SK-N-SH (cell line): Measurements from ENCODE around the gene FAM124A. TPM values are rescaled to one million over a fixed set of nuclear protein-coding genes. Genes with fewer than 3 reads are reported as not detected.

Experiments
- CTCF ChIA-PET: fragments of 300-600, 350-600 bp; formaldehyde crosslinking; extraction: SDS; loops from one replicate; lab custom pipeline; 2021; lab: Yijun Ruan, JAX
- POLR2A ChIA-PET: fragments of 350-600 bp; sonication (Branson Sonifier 250); formaldehyde crosslinking; extraction: SDS; loops from one replicate; lab custom pipeline; 2020; ENCODE audit warnings: antibody characterized with exemption, inconsistent platforms; lab: Yijun Ruan, JAX
- DNase-seq: peaks from one replicate; pipeline ENCODE4 v3.0.0; 2012
- H2AFZ ChIP-seq: fragments of 200-600 bp; sonication (generic); 2 replicates; pipeline ENCODE4 v1.8.1; 2016; ENCODE audit warnings: antibody characterized with exemption, mild to moderate bottlenecking, low read depth
- H3F3A ChIP-seq: fragments of 200-600 bp; sonication (generic); replicated peaks from 2 replicates; pipeline ENCODE3; 2016; ENCODE audit warnings: antibody characterized with exemption, mild to moderate bottlenecking; ENCODE audit not compliant: insufficient read depth
- H3K27ac ChIP-seq, 2 experiments: fragments of 200-500 bp in 1 of 2; fragments of 200-600 bp in 1 of 2; sonication (Bioruptor generic) in 1 of 2; sonication (generic), shearing (Covaris generic) in 1 of 2; 2 replicates each; pipeline versions ENCODE4 v1.5.1 to v1.6.1; 2014 to 2016; ENCODE audit warnings: low read depth in 2 of 2, inconsistent platforms in 1 of 2, low read length in 1 of 2, mild to moderate bottlenecking in 1 of 2, mixed read lengths in 1 of 2
- H3K27me3 ChIP-seq: fragments of 200-600 bp; sonication (generic), shearing (Covaris generic); 2 replicates; pipeline ENCODE4 v1.6.1; 2016; ENCODE audit warnings: mixed run types; ENCODE audit not compliant: insufficient read depth
- H3K36me3 ChIP-seq, 2 experiments: fragments of 200-500 bp in 1 of 2; fragments of 200-600 bp in 1 of 2; sonication (Bioruptor generic) in 1 of 2; sonication (generic) in 1 of 2; replicated peaks in 1 of 2; 2 replicates each; pipeline versions ENCODE3 to v1.5.1; 2014 to 2016; ENCODE audit warnings: low read length in 1 of 2, mild to moderate bottlenecking in 1 of 2; ENCODE audit not compliant: insufficient read depth in 2 of 2, control insufficient read depth in 1 of 2
- H3K4me1 ChIP-seq, 2 experiments: fragments of 200-500 bp in 1 of 2; fragments of 200-600 bp in 1 of 2; sonication (Bioruptor generic) in 1 of 2; sonication (generic), shearing (Covaris generic) in 1 of 2; 2 replicates each; pipeline versions ENCODE4 v1.5.1 to v1.6.1; 2014 to 2016; ENCODE audit warnings: low read depth in 1 of 2, low read length in 1 of 2, mixed run types in 1 of 2; ENCODE audit not compliant: insufficient read depth in 2 of 2, control insufficient read depth in 1 of 2
- H3K4me2 ChIP-seq: fragments of 200-600 bp; sonication (generic), shearing (Covaris generic); 2 replicates; pipeline ENCODE4 v1.6.1; 2017; ENCODE audit warnings: mixed run types
- H3K4me3 ChIP-seq, 2 experiments: fragments of 200-500 bp in 1 of 2; fragments of 200-600 bp in 1 of 2; sonication (Bioruptor generic) in 1 of 2; sonication (generic), shearing (Covaris generic) in 1 of 2; 2 replicates each; pipeline versions ENCODE4 v1.5.1 to v1.8.1; 2014 to 2016; ENCODE audit warnings: low read depth in 2 of 2, inconsistent platforms in 1 of 2, low read length in 1 of 2, mild to moderate bottlenecking in 1 of 2, mixed read lengths in 1 of 2, moderate library complexity in 1 of 2
- H3K79me2 ChIP-seq: fragments of 200-600 bp; sonication (generic); 2 replicates; pipeline ENCODE4 v1.8.1; 2017; ENCODE audit warnings: mild to moderate bottlenecking; ENCODE audit not compliant: insufficient read depth
- H3K9ac ChIP-seq: fragments of 200-600 bp; sonication (generic); 2 replicates; pipeline ENCODE4 v1.6.1; 2017; ENCODE audit warnings: mixed run types
- H3K9me2 ChIP-seq: fragments of 200-600 bp; sonication (generic); 2 replicates; pipeline ENCODE4 v1.6.1; 2017; ENCODE audit warnings: mixed run types
- H3K9me3 ChIP-seq: fragments of 200-600 bp; sonication (generic); 2 replicates; pipeline ENCODE4 v1.6.1; 2017; ENCODE audit warnings: mixed run types, mild to moderate bottlenecking, moderate library complexity
- H4K20me1 ChIP-seq: fragments of 200-600 bp; sonication (generic); 2 replicates; pipeline ENCODE4 v1.6.1; 2017; ENCODE audit warnings: mild to moderate bottlenecking, mixed run types; ENCODE audit not compliant: insufficient read depth
- CHD2 ChIP-seq: fragments of 150-350 bp; IDR thresholded peaks from 2 replicates; pipeline ENCODE4 v1.6.1; 2018; ENCODE audit warnings: low read length; ENCODE audit not compliant: partially characterized antibody
- EZH2phosphoT487 ChIP-seq: fragments of 200-600 bp; sonication (generic); IDR thresholded peaks from 2 replicates; pipeline ENCODE4 v1.6.1; 2017; ENCODE audit warnings: low read depth, mixed run types, mild to moderate bottlenecking, antibody characterized with exemption, moderate library complexity, borderline replicate concordance
- GABPA ChIP-seq: IDR thresholded peaks from 2 replicates; pipeline ENCODE4 v1.4.0; 2012; ENCODE audit warnings: low read depth, mild to moderate bottlenecking
- GATA2 ChIP-seq: sonication (generic); formaldehyde crosslinking; IDR thresholded peaks from 2 replicates; pipeline ENCODE4 v1.5.0; 2020; ENCODE audit warnings: mild to moderate bottlenecking, missing genetic modification reagents
- MAX ChIP-seq: IDR thresholded peaks from 2 replicates; pipeline ENCODE4 v1.4.0; 2012; ENCODE audit warnings: low read depth
- MXI1 ChIP-seq: IDR thresholded peaks from 2 replicates; pipeline ENCODE4 v1.6.1; 2012; ENCODE audit warnings: mild to moderate bottlenecking, low read depth, low read length, improper control_type of control experiment
- NRF1 ChIP-seq: IDR thresholded peaks from 2 replicates; pipeline ENCODE4 v1.6.1; 2012; ENCODE audit warnings: low read depth, mild to moderate bottlenecking, low read length
- PBX3 ChIP-seq: IDR thresholded peaks from 2 replicates; pipeline ENCODE4; 2012
- POLR2AphosphoS5 ChIP-seq: IDR thresholded peaks from 2 replicates; pipeline ENCODE4 v1.6.1; 2012; ENCODE audit warnings: low read depth, low read length
- RAD21 ChIP-seq: IDR thresholded peaks from 2 replicates; pipeline ENCODE4 v1.6.1; 2012; ENCODE audit warnings: mild to moderate bottlenecking, low read length
- RCOR1 ChIP-seq: fragments of 150-350 bp; IDR thresholded peaks from 2 replicates; pipeline ENCODE4 v1.6.1; 2017; ENCODE audit warnings: antibody characterized with exemption, low read length
- REST ChIP-seq: IDR thresholded peaks from 2 replicates; pipeline ENCODE4 v1.6.1; 2012; ENCODE audit warnings: mild to moderate bottlenecking, low read depth, low read length, moderate library complexity
- RFX5 ChIP-seq: IDR thresholded peaks from 2 replicates; pipeline ENCODE4 v1.6.1; 2012; ENCODE audit warnings: mild to moderate bottlenecking, improper control_type of control experiment, low read length
- SMC3 ChIP-seq: IDR thresholded peaks from 2 replicates; pipeline ENCODE4 v1.6.1; 2012; ENCODE audit warnings: low read depth, low read length, improper control_type of control experiment
- TCF12 ChIP-seq: IDR thresholded peaks from 2 replicates; pipeline ENCODE4 v1.4.0; 2012
- USF1 ChIP-seq: IDR thresholded peaks from 2 replicates; pipeline ENCODE4 v1.4.0; 2012; ENCODE audit warnings: low read depth, borderline replicate concordance
- USF2 ChIP-seq: fragments of 150-350 bp; IDR thresholded peaks from 2 replicates; pipeline ENCODE4 v1.6.1; 2017; ENCODE audit warnings: antibody characterized with exemption, low read length, low read depth, borderline replicate concordance
- ZBTB33 ChIP-seq: IDR thresholded peaks from 2 replicates; pipeline ENCODE4 v1.4.0; 2012; ENCODE audit warnings: low read depth, borderline replicate concordance
- WGBS: methylation state at CpG from one replicate; pipeline ENCODE4 v1.1.6; 2017; ENCODE audit warnings: low lambda C conversion rate; 5-methylcytosine and 5-hydroxymethylcytosine counted together
- polyA plus RNA-seq, 3 experiments: library from polyadenylated mRNA; depleted of rRNA; stranded (reverse); fragments of >200 nt; gene quantifications; 2 replicates each; pipeline ENCODE4 v1.2.3, GENCODE V29; 2012

Gene FAM124A
- polyA plus RNA-seq, 1 of the 3 experiments (the other 2 are of a cell fraction): 1.5 TPM

- Histone ChIP-seq H3K9me2 (no peaks in the 10 kb centered on the region), H3K79me2 (no peaks in the 10 kb centered on the region), H3K4me1 (peaks cover 0 to 8% of the 10 kb centered on the region in 2 experiments; a peak in 1 of 4 replicates), H3K9me3 (no peaks in the 10 kb centered on the region), H3K27me3 (no peaks in the 10 kb centered on the region), H3K4me2 (no peak overlapping the region), H3F3A (peaks cover 6% of the 10 kb centered on the region), H3K9ac (no peak overlapping the region), H4K20me1 (no peaks in the 10 kb centered on the region), H2AFZ (no peak overlapping the region), H3K36me3 (no peaks in the 10 kb centered on the region), H3K27ac (peak overlapping the region in 1 of 2 experiments; percentile 61; a peak in 2 of 4 replicates), H3K4me3 (no peak overlapping the region)
- POLR2A ChIA-PET: no interaction called here
- TF ChIP-seq TCF12 (peak; percentile 5; the same call in 1 of the 2 replicates), POLR2AphosphoS5 (no peak), RFX5 (no peak), USF1 (no peak), GATA2 (CRISPR knock-in tag) (no peak), NRF1 (no peak)
- CTCF ChIA-PET: no interaction called here
- DNase-seq: no peak
- WGBS: 18% methylated on average over 1 of the region's 1 CpG
Observed at GRCh38 chr13:51317262-51317661, 95.1 kb downstream of the FAM124A start.

GRCh38 chr13:51318015-51318414 lies 95.8 kb downstream of the FAM124A start:
- WGBS: 52% methylated on average over 2 of the region's 2 CpGs
- no peaks in the 10 kb centered on the region for H3K9me2 ChIP-seq
- H3K9ac ChIP-seq: no peak overlapping the region
- no peaks in the 10 kb centered on the region for H4K20me1 ChIP-seq
- CTCF ChIA-PET: interaction anchor here (0.8 kb wide), 1 partner anchor 168 kb away, joined by 3 read pairs; no protein-coding TSS in a partner anchor
- no peak overlapping the region for H2AFZ ChIP-seq
- peaks cover 6% of the 10 kb centered on the region for H3F3A ChIP-seq
- POLR2A ChIA-PET: no interaction called here
- H3K27me3 ChIP-seq: no peaks in the 10 kb centered on the region
- no peaks in the 10 kb centered on the region for H3K79me2 ChIP-seq
- no peak overlapping the region for H3K4me3 ChIP-seq
- H3K36me3 ChIP-seq: no peaks in the 10 kb centered on the region
- no peak overlapping the region for H3K4me2 ChIP-seq
- peak overlapping the region in 1 of 2 experiments; percentile 61; a peak in 1 of 4 replicates for H3K27ac ChIP-seq
- no peak for DNase-seq
- H3K9me3 ChIP-seq: no peaks in the 10 kb centered on the region
- peaks cover 0 to 8% of the 10 kb centered on the region in 2 experiments; a peak in 1 of 4 replicates for H3K4me1 ChIP-seq
- no peak for TF ChIP-seq REST
- TF ChIP-seq EZH2phosphoT487: no peak
- TF ChIP-seq RCOR1: no peak
- TF ChIP-seq USF1: no peak
- no peak for TF ChIP-seq MXI1
- no peak for TF ChIP-seq GABPA
- no peak for TF ChIP-seq RAD21
- TF ChIP-seq MAX: no peak
- no peak for TF ChIP-seq USF2
- no peak for TF ChIP-seq GATA2 (CRISPR knock-in tag)
- no peak for TF ChIP-seq CHD2
- TF ChIP-seq RFX5: no peak
- TF ChIP-seq PBX3: no peak
- no peak for TF ChIP-seq ZBTB33
- no peak for TF ChIP-seq SMC3
